HL-60 (cell line): ENCODE data around the gene KRTAP4-3.

Experiments used
- DNase-seq, 2 experiments: peaks; one replicate each; pipeline ENCODE4 v3.0.0-alpha.2; 2010 to 2020; ENCODE audit warnings: low read depth in 1 of 2, low spot score in 1 of 2
- H3K27ac ChIP-seq: fragments of 250-450 bp; sonication (Bioruptor Pico); replicated peaks from 2 replicates; pipeline ENCODE4 v1.5.1; 2020; ENCODE audit warnings: mild to moderate bottlenecking, moderate library complexity
- H3K27me3 ChIP-seq: fragments of 250-450 bp; sonication (Bioruptor Pico); 2 replicates; pipeline ENCODE4 v1.5.1; 2021; ENCODE audit warnings: mild to moderate bottlenecking, moderate library complexity; ENCODE audit not compliant: insufficient read depth, poor library complexity, severe bottlenecking
- H3K4me3 ChIP-seq: replicated peaks from 2 replicates; pipeline ENCODE4 v1.5.1; 2011; ENCODE audit warnings: mild to moderate bottlenecking, control low read depth, low read length; ENCODE audit not compliant: insufficient read depth
- CTCF ChIP-seq: IDR thresholded peaks from one replicate; pipeline ENCODE4 v1.5.1; 2011; ENCODE audit warnings: low read length, control low read depth, inconsistent platforms; ENCODE audit not compliant: insufficient read depth
- GABPA ChIP-seq: IDR thresholded peaks from 2 replicates; pipeline ENCODE4 v1.6.1; 2012; ENCODE audit warnings: low read depth
- POLR2AphosphoS5 ChIP-seq: IDR thresholded peaks from 2 replicates; pipeline ENCODE4 v1.6.1; 2012; ENCODE audit warnings: low read depth
- REST ChIP-seq: IDR thresholded peaks from 2 replicates; pipeline ENCODE4 v1.6.1; 2012; ENCODE audit warnings: low read depth; ENCODE audit not compliant: insufficient replicate concordance
- SPI1 ChIP-seq: IDR thresholded peaks from 2 replicates; pipeline ENCODE4 v1.6.1; 2012; ENCODE audit warnings: low read depth, mild to moderate bottlenecking, borderline replicate concordance
- long read RNA-seq: library from polyadenylated mRNA; unstranded; transcript quantifications from one replicate; pipeline ENCODE4 v2.0.0, GENCODE V29; 2020

The KRTAP4-3 gene
- long read RNA-seq: 0 reads

- TF ChIP-seq SPI1: no peak
- no peak for TF ChIP-seq GABPA
- no peak for TF ChIP-seq REST
- TF ChIP-seq CTCF: no peak
- no peak for TF ChIP-seq POLR2AphosphoS5
- Histone ChIP-seq H3K4me3 (no peak within 1 kb of the TSS), H3K27me3 (peaks cover 2% of the 10 kb centered on the region), H3K27ac (no peak within 1 kb of the TSS)
- no peak for DNase-seq
Measured at GRCh38 chr17:41168121-41168520, at the start of gene KRTAP4-3. TSS of gene KRTAP4-3 (minus strand) at chr17:41168221. CDS start at chr17:41168172, 49 bp downstream.

GRCh38 chr17:41215681-41216080 lies 47.7 kb upstream of the KRTAP4-3 start:
- Histone ChIP-seq H3K27ac (no peak overlapping the region), H3K4me3 (no peak overlapping the region), H3K27me3 (no peaks in the 10 kb centered on the region)
- DNase-seq: no peak
- TF ChIP-seq CTCF (no peak), POLR2AphosphoS5 (no peak), GABPA (no peak), REST (no peak), SPI1 (no peak)

- H3K27me3 ChIP-seq: peaks cover 3% of the 10 kb centered on the region
Measured at GRCh38 chr17:41212524-41213169, 44.6 kb upstream of the KRTAP4-3 start.

More at GRCh38 chr17:41212524-41213169, 44.6 kb upstream of the KRTAP4-3 start:
- TF ChIP-seq REST (no peak), SPI1 (no peak), GABPA (no peak), CTCF (no peak), POLR2AphosphoS5 (no peak)
- Histone ChIP-seq H3K27ac (no peak overlapping the region), H3K4me3 (no peak overlapping the region)
- DNase-seq: no peak
